Esophagus muscularis mucosa (tissue), 3 donors: Measurements from ENCODE around the gene KLHL30.

Experiments
- CTCF ChIP-seq, 3 experiments: fragments of 200-600 bp in 2 of 3; fragments of 450-650 bp in 1 of 3; sonication (generic) in 2 of 3; IDR thresholded peaks; one replicate each; pipeline ENCODE4 v1.5.1; 2017 to 2019; ENCODE audit warnings: antibody characterized with exemption in 3 of 3, mild to moderate bottlenecking in 2 of 3, moderate library complexity in 1 of 3
- POLR2A ChIP-seq: fragments of 450-650 bp; IDR thresholded peaks from one replicate; pipeline ENCODE4 v1.6.1; 2017; ENCODE audit warnings: antibody characterized with exemption, moderate library complexity, mild to moderate bottlenecking, low read depth
- POLR2AphosphoS5 ChIP-seq, 2 donors: sonication (generic); formaldehyde crosslinking; IDR thresholded peaks; one replicate each; pipeline ENCODE4 v1.6.1; 2017; ENCODE audit warnings: antibody characterized with exemption in 2 of 2

DNA sequence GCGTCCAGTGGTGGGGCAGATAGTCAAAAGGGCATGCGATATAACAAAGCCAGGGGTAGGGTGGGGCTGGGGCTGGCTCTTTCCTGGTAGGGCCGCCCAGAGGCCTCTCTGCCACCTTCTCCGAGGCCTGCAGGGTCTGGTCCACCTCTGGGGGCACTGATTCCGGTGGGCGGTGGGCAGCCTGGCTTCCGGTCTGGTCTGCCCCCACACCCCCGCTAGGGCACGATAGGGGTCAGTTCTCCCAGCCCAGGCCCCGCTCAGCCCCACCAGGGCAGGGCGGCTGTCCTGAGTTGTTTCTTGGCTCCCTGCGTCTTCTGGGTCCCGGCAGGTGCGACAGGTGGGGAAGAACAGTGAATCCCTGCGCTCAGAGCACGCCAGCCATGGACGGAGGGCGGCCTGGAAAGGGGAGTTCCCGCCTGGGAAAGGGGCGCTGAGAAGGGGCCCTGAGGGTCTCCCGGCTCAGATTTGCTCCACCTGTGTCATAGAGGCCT lies 19.6 kb downstream of the KLHL30 start:
- no peak for TF ChIP-seq CTCF (IDR thresholded peaks at IDR 0.05)
- no peak for TF ChIP-seq POLR2A
- no peak for TF ChIP-seq POLR2AphosphoS5 (IDR thresholded peaks at IDR 0.05)
